GM23338 (cell line): ENCODE measurements around the gene LRRN4CL. TPM values are rescaled to one million over a fixed set of nuclear protein-coding genes. Genes with fewer than 3 reads are reported as not detected.
"Not testable (repeated sequence)": the region's sequence is repeated elsewhere in the genome, so short reads cannot be mapped to it uniquely, and the experiment has no call there.

ENCODE experiments used
- ATAC-seq: fragments of 200-7000 bp; cut with Tn5 transposase; 3 replicates; pipeline ENCODE4 v1.9.1; 2020
- DNase-seq: peaks from one replicate; pipeline ENCODE4 v3.0.0-alpha.2; 2015; ENCODE audit warnings: low spot score
- H2AFZ ChIP-seq: fragments of 200-600 bp; sonication (generic); 2 replicates; pipeline ENCODE4 v1.8.0; 2016; ENCODE audit warnings: antibody characterized with exemption, mild to moderate bottlenecking, moderate library complexity
- H3F3A ChIP-seq: fragments of 200-600 bp; sonication (generic); replicated peaks from 2 replicates; pipeline ENCODE4 v1.8.0; 2017; ENCODE audit warnings: antibody characterized with exemption, mixed run types, low read depth
- H3K27ac ChIP-seq: fragments of 200-600 bp; sonication (generic); 2 replicates; pipeline ENCODE4 v1.6.1; 2016; ENCODE audit warnings: low read depth
- H3K27me3 ChIP-seq: fragments of 200-600 bp; sonication (generic); 2 replicates; pipeline ENCODE4 v1.8.0; 2016; ENCODE audit warnings: mild to moderate bottlenecking, mixed run types, moderate library complexity; ENCODE audit not compliant: insufficient read depth
- H3K36me3 ChIP-seq: fragments of 200-600 bp; sonication (generic); 2 replicates; pipeline ENCODE4 v1.8.0; 2016; ENCODE audit warnings: mild to moderate bottlenecking; ENCODE audit not compliant: insufficient read depth
- H3K4me1 ChIP-seq: fragments of 200-600 bp; sonication (generic); 2 replicates; pipeline ENCODE4 v1.8.0; 2016; ENCODE audit warnings: mild to moderate bottlenecking, moderate library complexity; ENCODE audit not compliant: insufficient read depth
- H3K4me2 ChIP-seq: fragments of 200-600 bp; sonication (generic); 2 replicates; pipeline ENCODE4 v1.7.1; 2017; ENCODE audit warnings: mixed run types
- H3K4me3 ChIP-seq: fragments of 200-600 bp; sonication (generic); 2 replicates; pipeline ENCODE4 v1.6.1; 2016; ENCODE audit warnings: mixed run types
- H3K79me2 ChIP-seq: fragments of 200-600 bp; sonication (generic); replicated peaks from 2 replicates; pipeline ENCODE4 v1.8.0; 2017; ENCODE audit warnings: mild to moderate bottlenecking; ENCODE audit not compliant: insufficient read depth
- H3K9me2 ChIP-seq: fragments of 200-600 bp; sonication (generic); 2 replicates; pipeline ENCODE4 v1.8.0; 2017; ENCODE audit not compliant: insufficient read depth
- H4K20me1 ChIP-seq: fragments of 200-600 bp; sonication (generic); replicated peaks from 2 replicates; pipeline ENCODE4 v1.8.0; 2017; ENCODE audit warnings: mild to moderate bottlenecking; ENCODE audit not compliant: insufficient read depth
- H3K27ac Mint-ChIP-seq: 2 replicates; pipeline ENCODE4 v1.8.0; 2020; ENCODE audit warnings: inconsistent platforms, mild to moderate bottlenecking, moderate library complexity, mixed read lengths
- H3K27me3 Mint-ChIP-seq: 3 replicates; pipeline ENCODE4 v1.8.0; 2022; ENCODE audit warnings: low read depth, mild to moderate bottlenecking, moderate library complexity, mixed read lengths, inconsistent platforms; ENCODE audit not compliant: insufficient read depth, poor library complexity
- H3K36me3 Mint-ChIP-seq: 3 replicates; pipeline ENCODE4 v1.8.0; 2021; ENCODE audit warnings: low read depth, mild to moderate bottlenecking, inconsistent platforms, moderate library complexity, mixed read lengths
- H3K4me1 Mint-ChIP-seq: 3 replicates; pipeline ENCODE4 v1.8.0; 2020; ENCODE audit warnings: mild to moderate bottlenecking, inconsistent platforms, mixed read lengths
- H3K4me3 Mint-ChIP-seq: 3 replicates; pipeline ENCODE4 v1.8.0; 2021; ENCODE audit warnings: moderate library complexity, mild to moderate bottlenecking, inconsistent platforms, mixed read lengths
- H3K9me3 Mint-ChIP-seq: 3 replicates; pipeline ENCODE4 v1.8.0; 2020; ENCODE audit warnings: moderate library complexity, mild to moderate bottlenecking, inconsistent platforms, mixed read lengths
- EZH2phosphoT487 ChIP-seq: fragments of 200-600 bp; sonication (generic); IDR thresholded peaks from one replicate; pipeline ENCODE4 v1.8.1; 2018; ENCODE audit warnings: antibody characterized with exemption; ENCODE audit not compliant: unreplicated experiment
- JUNB ChIP-seq: IDR thresholded peaks from one replicate; pipeline ENCODE4 v1.6.1; 2016; ENCODE audit warnings: antibody characterized with exemption; ENCODE audit not compliant: unreplicated experiment
- polyA plus RNA-seq: library from polyadenylated mRNA; unstranded; fragments of >200 nt; fragmentation: Nextera tagmentation; extraction: Ambion mirVana; gene quantifications from 2 replicates; pipeline ENCODE4 v1.2.1, GENCODE V29; 2016
- total RNA-seq: library from RNA; depleted of rRNA; stranded (reverse); fragments of >200 nt; shearing (Covaris generic); gene quantifications from 2 replicates; pipeline ENCODE4 v1.2.3, GENCODE V29; 2014
- TF ChIP-seq, protein P1 (sequence below): IDR thresholded peaks from one replicate; pipeline ENCODE4 v1.6.1; 2018; ENCODE audit warnings: antibody characterized with exemption; ENCODE audit not compliant: unreplicated experiment
- TF ChIP-seq, protein P2 (sequence below), 2 experiments: fragments of 200-600 bp in 1 of 2; sonication (generic) in 1 of 2; conservative IDR thresholded peaks; 2 replicates each; pipeline versions ENCODE4 v1.5.1 to v1.6.1; 2016 to 2017; ENCODE audit warnings: antibody characterized with exemption in 2 of 2, low read depth in 2 of 2, mild to moderate bottlenecking in 2 of 2, moderate library complexity in 1 of 2

LRRN4CL gene
- total and polyA plus RNA-seq, 2 experiments from 2014 or later = 0.08 to 0.21 TPM

DNA sequence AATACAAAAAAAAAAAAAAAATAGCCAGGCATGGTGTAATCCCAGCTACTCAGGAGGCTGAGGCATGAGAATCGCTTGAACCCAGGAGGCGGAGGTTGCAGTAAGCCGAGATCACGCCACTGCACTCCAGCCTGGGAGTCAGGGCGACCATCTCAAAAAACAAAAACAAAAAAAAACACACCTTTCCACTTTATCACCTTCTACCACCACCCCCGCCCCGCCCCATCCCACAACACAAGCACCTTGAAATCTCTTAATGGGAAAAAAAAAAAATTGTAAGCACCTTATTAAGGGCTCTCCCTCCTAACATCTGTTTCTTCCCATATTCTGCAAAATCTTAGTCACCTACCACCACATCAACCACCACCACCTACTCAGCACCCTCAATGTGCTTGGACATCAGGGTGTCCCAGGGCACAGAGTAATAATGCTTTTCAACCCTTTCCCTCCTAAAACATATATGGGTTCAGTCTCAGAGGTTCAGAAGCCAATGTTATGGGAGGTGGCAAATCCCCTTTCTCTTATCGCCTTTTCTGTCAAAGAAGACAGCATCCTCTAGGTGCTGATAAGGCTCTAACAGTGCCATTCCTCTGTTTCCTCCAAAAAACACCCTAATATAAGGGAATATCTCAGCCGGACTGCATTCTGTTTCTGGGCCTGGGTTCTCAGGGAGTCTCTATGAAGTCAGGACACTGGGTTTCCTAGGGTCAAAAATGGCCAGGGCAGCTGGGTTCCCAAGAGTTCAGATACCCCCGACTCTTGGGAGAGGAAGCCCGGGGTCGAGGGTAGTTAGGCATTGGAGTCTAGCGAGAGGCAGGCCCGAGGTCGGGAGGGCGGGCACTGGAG, 36.9 kb downstream of the LRRN4CL start:
- Histone ChIP-seq H3K27me3 (no peaks in the 10 kb centered on the region), H3K36me3 (0 out of 2 replicates have a peak, but pooled peaks cover 3% of the 10 kb centered on the region), H3K4me1 (peaks cover 9% of the 10 kb centered on the region; the same call in 1 of the 2 replicates), H3K79me2 (peaks cover 24% of the 10 kb centered on the region), H3K9me2 (no peaks in the 10 kb centered on the region), H3K4me3 (peak overlapping the region; percentile 100), H4K20me1 (no peaks in the 10 kb centered on the region), H3F3A (peaks cover 7% of the 10 kb centered on the region; the same call in 1 of the 2 replicates), H3K4me2 (peak overlapping the region; percentile 100), H3K27ac (peak overlapping the region; percentile 86), H2AFZ (peak overlapping the region; percentile 81)
- H3K36me3 Mint-ChIP-seq = peaks cover 16% of the 10 kb centered on the region
- ATAC-seq = no peak
- no peak for DNase-seq
- TF ChIP-seq, protein P1, sequence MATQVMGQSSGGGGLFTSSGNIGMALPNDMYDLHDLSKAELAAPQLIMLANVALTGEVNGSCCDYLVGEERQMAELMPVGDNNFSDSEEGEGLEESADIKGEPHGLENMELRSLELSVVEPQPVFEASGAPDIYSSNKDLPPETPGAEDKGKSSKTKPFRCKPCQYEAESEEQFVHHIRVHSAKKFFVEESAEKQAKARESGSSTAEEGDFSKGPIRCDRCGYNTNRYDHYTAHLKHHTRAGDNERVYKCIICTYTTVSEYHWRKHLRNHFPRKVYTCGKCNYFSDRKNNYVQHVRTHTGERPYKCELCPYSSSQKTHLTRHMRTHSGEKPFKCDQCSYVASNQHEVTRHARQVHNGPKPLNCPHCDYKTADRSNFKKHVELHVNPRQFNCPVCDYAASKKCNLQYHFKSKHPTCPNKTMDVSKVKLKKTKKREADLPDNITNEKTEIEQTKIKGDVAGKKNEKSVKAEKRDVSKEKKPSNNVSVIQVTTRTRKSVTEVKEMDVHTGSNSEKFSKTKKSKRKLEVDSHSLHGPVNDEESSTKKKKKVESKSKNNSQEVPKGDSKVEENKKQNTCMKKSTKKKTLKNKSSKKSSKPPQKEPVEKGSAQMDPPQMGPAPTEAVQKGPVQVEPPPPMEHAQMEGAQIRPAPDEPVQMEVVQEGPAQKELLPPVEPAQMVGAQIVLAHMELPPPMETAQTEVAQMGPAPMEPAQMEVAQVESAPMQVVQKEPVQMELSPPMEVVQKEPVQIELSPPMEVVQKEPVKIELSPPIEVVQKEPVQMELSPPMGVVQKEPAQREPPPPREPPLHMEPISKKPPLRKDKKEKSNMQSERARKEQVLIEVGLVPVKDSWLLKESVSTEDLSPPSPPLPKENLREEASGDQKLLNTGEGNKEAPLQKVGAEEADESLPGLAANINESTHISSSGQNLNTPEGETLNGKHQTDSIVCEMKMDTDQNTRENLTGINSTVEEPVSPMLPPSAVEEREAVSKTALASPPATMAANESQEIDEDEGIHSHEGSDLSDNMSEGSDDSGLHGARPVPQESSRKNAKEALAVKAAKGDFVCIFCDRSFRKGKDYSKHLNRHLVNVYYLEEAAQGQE = no peak
- TF ChIP-seq JUNB = no peak
- TF ChIP-seq EZH2phosphoT487 = no peak
- no peaks in the 10 kb centered on the region for H3K9me3 Mint-ChIP-seq
- peaks cover 10% of the 10 kb centered on the region for H3K27me3 Mint-ChIP-seq
- peaks cover 8% of the 10 kb centered on the region for H3K4me1 Mint-ChIP-seq
- peak overlapping the region; percentile 95 for H3K27ac Mint-ChIP-seq
- H3K4me3 Mint-ChIP-seq = peak overlapping the region; percentile 87

DNA sequence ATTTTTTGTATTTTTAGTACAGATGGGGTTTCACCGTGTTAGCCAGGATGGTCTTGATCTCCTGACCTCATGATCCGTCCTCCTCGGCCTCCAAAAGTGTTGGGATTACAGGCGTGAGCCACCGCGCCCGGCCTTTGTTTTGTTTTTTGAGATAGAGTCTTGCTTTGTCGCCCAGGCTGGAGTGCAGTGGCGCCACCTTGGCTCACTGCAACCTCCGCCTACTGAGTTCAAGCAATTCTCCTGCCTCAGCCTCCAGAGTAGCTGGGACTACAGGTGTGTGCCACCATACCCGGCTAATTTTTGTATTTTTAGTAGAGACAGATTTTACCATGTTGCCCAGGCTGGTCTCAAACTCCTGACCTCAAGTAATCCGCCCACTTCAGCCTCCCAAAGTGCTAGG, 39.0 kb downstream of the LRRN4CL start:
- not testable (repeated sequence) for H3K36me3 ChIP-seq, H3K9me3 Mint-ChIP-seq, DNase-seq, H3K4me2 ChIP-seq, H3K27ac ChIP-seq, H2AFZ ChIP-seq, H3K27ac Mint-ChIP-seq, H3K27me3 ChIP-seq, H4K20me1 ChIP-seq, H3K9me2 ChIP-seq, H3K4me3 Mint-ChIP-seq, H3K4me3 ChIP-seq, H3K4me1 ChIP-seq, ATAC-seq
- Histone ChIP-seq H3F3A (peaks cover 10% of the 10 kb centered on the region; the same call in 1 of the 2 replicates), H3K79me2 (peaks cover 33% of the 10 kb centered on the region)
- H3K4me1 Mint-ChIP-seq = peaks cover 18% of the 10 kb centered on the region
- peaks cover 18% of the 10 kb centered on the region for H3K27me3 Mint-ChIP-seq
- H3K36me3 Mint-ChIP-seq = peaks cover 21% of the 10 kb centered on the region
- TF ChIP-seq, protein P2, sequence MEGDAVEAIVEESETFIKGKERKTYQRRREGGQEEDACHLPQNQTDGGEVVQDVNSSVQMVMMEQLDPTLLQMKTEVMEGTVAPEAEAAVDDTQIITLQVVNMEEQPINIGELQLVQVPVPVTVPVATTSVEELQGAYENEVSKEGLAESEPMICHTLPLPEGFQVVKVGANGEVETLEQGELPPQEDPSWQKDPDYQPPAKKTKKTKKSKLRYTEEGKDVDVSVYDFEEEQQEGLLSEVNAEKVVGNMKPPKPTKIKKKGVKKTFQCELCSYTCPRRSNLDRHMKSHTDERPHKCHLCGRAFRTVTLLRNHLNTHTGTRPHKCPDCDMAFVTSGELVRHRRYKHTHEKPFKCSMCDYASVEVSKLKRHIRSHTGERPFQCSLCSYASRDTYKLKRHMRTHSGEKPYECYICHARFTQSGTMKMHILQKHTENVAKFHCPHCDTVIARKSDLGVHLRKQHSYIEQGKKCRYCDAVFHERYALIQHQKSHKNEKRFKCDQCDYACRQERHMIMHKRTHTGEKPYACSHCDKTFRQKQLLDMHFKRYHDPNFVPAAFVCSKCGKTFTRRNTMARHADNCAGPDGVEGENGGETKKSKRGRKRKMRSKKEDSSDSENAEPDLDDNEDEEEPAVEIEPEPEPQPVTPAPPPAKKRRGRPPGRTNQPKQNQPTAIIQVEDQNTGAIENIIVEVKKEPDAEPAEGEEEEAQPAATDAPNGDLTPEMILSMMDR (conservative IDR thresholded peaks at IDR 0.05; ENCODE audit: low read depth in 2 of 2) = peak in 1 of 2 experiments; percentile 12; a peak in 1 of 4 replicates
